ENCODE data around the gene FOXQ1. TPM values are rescaled to one million over a fixed set of nuclear protein-coding genes. Genes with fewer than 3 reads are reported as not detected.

Gene FOXQ1
- total and polyA plus RNA-seq, 2 of the 13 experiments (the other 11 are each of a cell fraction or from before 2014, with no cell fraction given), result 35.2 to 39.8 TPM

DNA sequence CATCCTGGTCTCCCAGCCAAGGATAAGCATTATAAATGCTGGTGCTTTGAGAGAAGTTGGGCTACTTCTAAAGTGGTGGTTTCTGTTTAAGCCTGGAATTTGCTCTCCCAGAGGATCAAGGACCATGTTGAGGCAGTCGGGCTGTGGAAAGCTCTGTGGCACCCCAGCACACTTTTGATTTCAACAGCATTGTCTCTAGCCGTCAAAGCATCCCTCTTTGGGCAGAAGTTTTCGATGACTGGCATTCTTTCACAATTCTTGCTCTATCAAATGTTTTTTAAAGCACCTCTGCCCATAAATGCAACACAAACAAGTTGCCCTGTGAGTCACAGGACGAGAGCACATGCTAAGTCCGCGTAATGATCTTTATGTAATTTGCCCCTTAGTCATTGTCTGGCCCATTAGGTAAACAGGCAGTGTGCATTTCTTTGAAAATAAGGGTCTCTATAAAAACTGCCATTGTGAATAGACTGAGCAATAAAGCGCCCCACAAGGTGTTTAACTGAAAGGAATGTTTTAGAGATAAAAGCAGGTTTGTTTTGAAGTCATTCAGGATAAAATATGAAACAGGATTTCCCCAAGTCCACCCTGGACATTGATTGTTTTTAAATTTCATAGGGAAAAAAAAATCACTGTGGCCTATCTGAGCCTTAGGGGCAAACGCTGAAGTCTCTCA, 44.7 kb upstream of the FOXQ1 start (continued):
- TF ChIP-seq, protein P1, sequence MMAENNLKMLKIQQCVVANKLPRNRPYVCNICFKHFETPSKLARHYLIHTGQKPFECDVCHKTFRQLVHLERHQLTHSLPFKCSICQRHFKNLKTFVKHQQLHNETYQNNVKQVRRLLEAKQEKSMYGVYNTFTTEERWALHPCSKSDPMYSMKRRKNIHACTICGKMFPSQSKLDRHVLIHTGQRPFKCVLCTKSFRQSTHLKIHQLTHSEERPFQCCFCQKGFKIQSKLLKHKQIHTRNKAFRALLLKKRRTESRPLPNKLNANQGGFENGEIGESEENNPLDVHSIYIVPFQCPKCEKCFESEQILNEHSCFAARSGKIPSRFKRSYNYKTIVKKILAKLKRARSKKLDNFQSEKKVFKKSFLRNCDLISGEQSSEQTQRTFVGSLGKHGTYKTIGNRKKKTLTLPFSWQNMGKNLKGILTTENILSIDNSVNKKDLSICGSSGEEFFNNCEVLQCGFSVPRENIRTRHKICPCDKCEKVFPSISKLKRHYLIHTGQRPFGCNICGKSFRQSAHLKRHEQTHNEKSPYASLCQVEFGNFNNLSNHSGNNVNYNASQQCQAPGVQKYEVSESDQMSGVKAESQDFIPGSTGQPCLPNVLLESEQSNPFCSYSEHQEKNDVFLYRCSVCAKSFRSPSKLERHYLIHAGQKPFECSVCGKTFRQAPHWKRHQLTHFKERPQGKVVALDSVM (CRISPR knock-in tag; IDR thresholded peaks at IDR 0.05), result peak; percentile 76
- TF ChIP-seq TGIF2 (CRISPR knock-in tag; IDR thresholded peaks at IDR 0.05) (peak; percentile 49; the same call in 1 of the 2 replicates), ZNF10 (CRISPR knock-in tag; IDR thresholded peaks at IDR 0.05; ENCODE audit: borderline replicate concordance, low read depth) (no peak), MIER2 (CRISPR knock-in tag; IDR thresholded peaks at IDR 0.05) (peak; percentile 32; the same call in 1 of the 2 replicates), ZNF24 (IDR thresholded peaks at IDR 0.05) (no peak), CCAR2 (optimal IDR thresholded peaks at IDR 0.05; ENCODE audit: low read depth, low read length) (no peak), CBFB (CRISPR knock-in tag; IDR thresholded peaks at IDR 0.05) (0 out of 2 replicates have a peak, but pooled peaks have one; percentile 35), REPIN1 (CRISPR knock-in tag; IDR thresholded peaks at IDR 0.05; ENCODE audit: borderline replicate concordance, low read depth) (no peak)
- TF ChIP-seq, protein P2, sequence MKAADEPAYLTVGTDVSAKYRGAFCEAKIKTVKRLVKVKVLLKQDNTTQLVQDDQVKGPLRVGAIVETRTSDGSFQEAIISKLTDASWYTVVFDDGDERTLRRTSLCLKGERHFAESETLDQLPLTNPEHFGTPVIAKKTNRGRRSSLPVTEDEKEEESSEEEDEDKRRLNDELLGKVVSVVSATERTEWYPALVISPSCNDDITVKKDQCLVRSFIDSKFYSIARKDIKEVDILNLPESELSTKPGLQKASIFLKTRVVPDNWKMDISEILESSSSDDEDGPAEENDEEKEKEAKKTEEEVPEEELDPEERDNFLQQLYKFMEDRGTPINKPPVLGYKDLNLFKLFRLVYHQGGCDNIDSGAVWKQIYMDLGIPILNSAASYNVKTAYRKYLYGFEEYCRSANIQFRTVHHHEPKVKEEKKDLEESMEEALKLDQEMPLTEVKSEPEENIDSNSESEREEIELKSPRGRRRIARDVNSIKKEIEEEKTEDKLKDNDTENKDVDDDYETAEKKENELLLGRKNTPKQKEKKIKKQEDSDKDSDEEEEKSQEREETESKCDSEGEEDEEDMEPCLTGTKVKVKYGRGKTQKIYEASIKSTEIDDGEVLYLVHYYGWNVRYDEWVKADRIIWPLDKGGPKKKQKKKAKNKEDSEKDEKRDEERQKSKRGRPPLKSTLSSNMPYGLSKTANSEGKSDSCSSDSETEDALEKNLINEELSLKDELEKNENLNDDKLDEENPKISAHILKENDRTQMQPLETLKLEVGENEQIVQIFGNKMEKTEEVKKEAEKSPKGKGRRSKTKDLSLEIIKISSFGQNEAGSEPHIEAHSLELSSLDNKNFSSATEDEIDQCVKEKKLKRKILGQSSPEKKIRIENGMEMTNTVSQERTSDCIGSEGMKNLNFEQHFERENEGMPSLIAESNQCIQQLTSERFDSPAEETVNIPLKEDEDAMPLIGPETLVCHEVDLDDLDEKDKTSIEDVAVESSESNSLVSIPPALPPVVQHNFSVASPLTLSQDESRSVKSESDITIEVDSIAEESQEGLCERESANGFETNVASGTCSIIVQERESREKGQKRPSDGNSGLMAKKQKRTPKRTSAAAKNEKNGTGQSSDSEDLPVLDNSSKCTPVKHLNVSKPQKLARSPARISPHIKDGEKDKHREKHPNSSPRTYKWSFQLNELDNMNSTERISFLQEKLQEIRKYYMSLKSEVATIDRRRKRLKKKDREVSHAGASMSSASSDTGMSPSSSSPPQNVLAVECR (CRISPR knock-in tag; IDR thresholded peaks at IDR 0.05; ENCODE audit: borderline replicate concordance), result no peak; the same call in 1 of the 2 replicates
- TF ChIP-seq, protein P3, sequence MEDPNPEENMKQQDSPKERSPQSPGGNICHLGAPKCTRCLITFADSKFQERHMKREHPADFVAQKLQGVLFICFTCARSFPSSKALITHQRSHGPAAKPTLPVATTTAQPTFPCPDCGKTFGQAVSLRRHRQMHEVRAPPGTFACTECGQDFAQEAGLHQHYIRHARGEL (CRISPR knock-in tag; IDR thresholded peaks at IDR 0.05), result no peak
- TF ChIP-seq, protein P4, sequence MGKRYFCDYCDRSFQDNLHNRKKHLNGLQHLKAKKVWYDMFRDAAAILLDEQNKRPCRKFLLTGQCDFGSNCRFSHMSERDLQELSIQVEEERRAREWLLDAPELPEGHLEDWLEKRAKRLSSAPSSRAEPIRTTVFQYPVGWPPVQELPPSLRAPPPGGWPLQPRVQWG (CRISPR knock-in tag; IDR thresholded peaks at IDR 0.05; ENCODE audit: borderline replicate concordance, low read depth), result no peak
- TF ChIP-seq, protein P5, sequence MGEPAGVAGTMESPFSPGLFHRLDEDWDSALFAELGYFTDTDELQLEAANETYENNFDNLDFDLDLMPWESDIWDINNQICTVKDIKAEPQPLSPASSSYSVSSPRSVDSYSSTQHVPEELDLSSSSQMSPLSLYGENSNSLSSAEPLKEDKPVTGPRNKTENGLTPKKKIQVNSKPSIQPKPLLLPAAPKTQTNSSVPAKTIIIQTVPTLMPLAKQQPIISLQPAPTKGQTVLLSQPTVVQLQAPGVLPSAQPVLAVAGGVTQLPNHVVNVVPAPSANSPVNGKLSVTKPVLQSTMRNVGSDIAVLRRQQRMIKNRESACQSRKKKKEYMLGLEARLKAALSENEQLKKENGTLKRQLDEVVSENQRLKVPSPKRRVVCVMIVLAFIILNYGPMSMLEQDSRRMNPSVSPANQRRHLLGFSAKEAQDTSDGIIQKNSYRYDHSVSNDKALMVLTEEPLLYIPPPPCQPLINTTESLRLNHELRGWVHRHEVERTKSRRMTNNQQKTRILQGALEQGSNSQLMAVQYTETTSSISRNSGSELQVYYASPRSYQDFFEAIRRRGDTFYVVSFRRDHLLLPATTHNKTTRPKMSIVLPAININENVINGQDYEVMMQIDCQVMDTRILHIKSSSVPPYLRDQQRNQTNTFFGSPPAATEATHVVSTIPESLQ (CRISPR knock-in tag; conservative IDR thresholded peaks at IDR 0.05), result no peak; the same call in 1 of the 2 replicates
- TF ChIP-seq, protein P6, sequence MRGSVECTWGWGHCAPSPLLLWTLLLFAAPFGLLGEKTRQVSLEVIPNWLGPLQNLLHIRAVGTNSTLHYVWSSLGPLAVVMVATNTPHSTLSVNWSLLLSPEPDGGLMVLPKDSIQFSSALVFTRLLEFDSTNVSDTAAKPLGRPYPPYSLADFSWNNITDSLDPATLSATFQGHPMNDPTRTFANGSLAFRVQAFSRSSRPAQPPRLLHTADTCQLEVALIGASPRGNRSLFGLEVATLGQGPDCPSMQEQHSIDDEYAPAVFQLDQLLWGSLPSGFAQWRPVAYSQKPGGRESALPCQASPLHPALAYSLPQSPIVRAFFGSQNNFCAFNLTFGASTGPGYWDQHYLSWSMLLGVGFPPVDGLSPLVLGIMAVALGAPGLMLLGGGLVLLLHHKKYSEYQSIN (CRISPR knock-in tag; IDR thresholded peaks at IDR 0.05; ENCODE audit: borderline replicate concordance), result no peak
- TF ChIP-seq, protein P7, sequence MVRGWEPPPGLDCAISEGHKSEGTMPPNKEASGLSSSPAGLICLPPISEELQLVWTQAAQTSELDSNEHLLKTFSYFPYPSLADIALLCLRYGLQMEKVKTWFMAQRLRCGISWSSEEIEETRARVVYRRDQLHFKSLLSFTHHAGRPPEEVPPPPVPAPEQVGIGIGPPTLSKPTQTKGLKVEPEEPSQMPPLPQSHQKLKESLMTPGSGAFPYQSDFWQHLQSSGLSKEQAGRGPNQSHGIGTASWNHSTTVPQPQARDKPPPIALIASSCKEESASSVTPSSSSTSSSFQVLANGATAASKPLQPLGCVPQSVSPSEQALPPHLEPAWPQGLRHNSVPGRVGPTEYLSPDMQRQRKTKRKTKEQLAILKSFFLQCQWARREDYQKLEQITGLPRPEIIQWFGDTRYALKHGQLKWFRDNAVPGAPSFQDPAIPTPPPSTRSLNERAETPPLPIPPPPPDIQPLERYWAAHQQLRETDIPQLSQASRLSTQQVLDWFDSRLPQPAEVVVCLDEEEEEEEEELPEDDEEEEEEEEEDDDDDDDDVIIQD (CRISPR knock-in tag; IDR thresholded peaks at IDR 0.05; ENCODE audit: low read depth), result peak; percentile 51
